GM18870 (cell line): ENCODE measurements around the gene GDPD2.

Source experiments
- ATAC-seq: cut with Tn5 transposase; IDR thresholded peaks from one replicate; pipeline ENCODE4 v1.9.1; 2021; ENCODE audit warnings: moderate library complexity; ENCODE audit not compliant: unreplicated experiment

GDPD2 gene

GRCh38 chrX:70476166-70476933, 53.2 kb downstream of the GDPD2 start:
- ATAC-seq, result no peak

- no peak for ATAC-seq
These were observed 54.0 kb downstream of the GDPD2 start for GRCh38 chrX:70476934-70477733.

GRCh38 chrX:70477734-70478075, 54.6 kb downstream of the GDPD2 start:
- no peak for ATAC-seq

GRCh38 chrX:70478526-70479245, 55.6 kb downstream of the GDPD2 start:
- ATAC-seq, result no peak

- ATAC-seq, result no peak
These were observed 56.3 kb downstream of the GDPD2 start for GRCh38 chrX:70479247-70479921.

GRCh38 chrX:70479922-70480659, 57.0 kb downstream of the GDPD2 start:
- ATAC-seq, result no peak

GRCh38 chrX:70480660-70481018, 57.5 kb downstream of the GDPD2 start:
- no peak for ATAC-seq

- no peak for ATAC-seq
These were observed 58.6 kb downstream of the GDPD2 start for GRCh38 chrX:70481471-70482270.

GRCh38 chrX:70482300-70482699, 59.2 kb downstream of the GDPD2 start:
- ATAC-seq, result no peak
